ENCODE measurements around the gene CHGA.
A peak's percentile ranks its signal among the peaks of the same experiment; 100 is the strongest.

CHGA gene

GRCh38 chr14:92962831-92963095, 39.8 kb downstream of the CHGA start:
- no peak for DNase-seq

- no peak for DNase-seq
Measured at GRCh38 chr14:92963301-92964123, 40.6 kb downstream of the CHGA start.

GRCh38 chr14:92964124-92965109, 41.5 kb downstream of the CHGA start:
- DNase-seq = no peak

- DNase-seq = no peak
Measured at GRCh38 chr14:92965281-92965680, 42.3 kb downstream of the CHGA start.

GRCh38 chr14:92967346-92967926, 44.5 kb downstream of the CHGA start:
- DNase-seq = no peak

- no peak for DNase-seq
Measured at GRCh38 chr14:92968291-92969020, 45.5 kb downstream of the CHGA start.

- DNase-seq = no peak
Measured at GRCh38 chr14:92969430-92969829, 46.5 kb downstream of the CHGA start.

- DNase-seq = no peak
Measured at GRCh38 chr14:92969871-92970270, 46.9 kb downstream of the CHGA start.

GRCh38 chr14:92970271-92970670, 47.3 kb downstream of the CHGA start:
- no peak for DNase-seq

GRCh38 chr14:92971601-92972180, 48.7 kb downstream of the CHGA start:
- no peak for DNase-seq

GRCh38 chr14:92973261-92973797, 50.4 kb downstream of the CHGA start:
- DNase-seq = peak; percentile 96

GRCh38 chr14:92973798-92974372, 50.9 kb downstream of the CHGA start:
- peak; percentile 87 for DNase-seq

- no peak for DNase-seq
Measured at GRCh38 chr14:92974541-92975345, 51.8 kb downstream of the CHGA start.

GRCh38 chr14:92976268-92976667, 53.3 kb downstream of the CHGA start:
- no peak for DNase-seq

GRCh38 chr14:92978229-92979021, 55.5 kb downstream of the CHGA start:
- DNase-seq = no peak

- no peak for DNase-seq
Measured at GRCh38 chr14:92980866-92981265, 57.9 kb downstream of the CHGA start.

- DNase-seq = no peak
Measured at GRCh38 chr14:92981726-92982125, 58.8 kb downstream of the CHGA start.

GRCh38 chr14:92982956-92983355, 60.0 kb downstream of the CHGA start:
- no peak for DNase-seq

- no peak for DNase-seq
Measured at GRCh38 chr14:92984082-92984788, 61.3 kb downstream of the CHGA start.

Data from T1000 (cell line).